Skeletal muscle satellite cell (primary cell): ENCODE data around the gene TJAP1.

Experiments used
- H3K27me3 ChIP-seq: 2 replicates; pipeline ENCODE4 v1.7.0; 2013; ENCODE audit warnings: low read length; ENCODE audit not compliant: control insufficient read depth, insufficient read depth
- H3K36me3 ChIP-seq: 2 replicates; pipeline ENCODE4 v1.7.0; 2013; ENCODE audit warnings: mild to moderate bottlenecking, control low read depth, low read length; ENCODE audit not compliant: insufficient read depth
- H3K4me1 ChIP-seq: 2 replicates; pipeline ENCODE4 v1.7.0; 2013; ENCODE audit warnings: low read length; ENCODE audit not compliant: control insufficient read depth, insufficient read depth
- H3K4me2 ChIP-seq: 2 replicates; pipeline ENCODE4 v1.7.0; 2013; ENCODE audit warnings: mild to moderate bottlenecking, low read length
- H3K4me3 ChIP-seq: 2 replicates; pipeline ENCODE4 v1.7.0; 2013; ENCODE audit warnings: low read length
- H3K9ac ChIP-seq: 2 replicates; pipeline ENCODE4 v1.7.0; 2013; ENCODE audit warnings: mild to moderate bottlenecking, low read depth, low read length, moderate library complexity
- H3K9me3 ChIP-seq: replicated peaks from 2 replicates; pipeline ENCODE4 v1.7.0; 2013; ENCODE audit warnings: mild to moderate bottlenecking, control low read depth, low read length

Gene TJAP1

DNA sequence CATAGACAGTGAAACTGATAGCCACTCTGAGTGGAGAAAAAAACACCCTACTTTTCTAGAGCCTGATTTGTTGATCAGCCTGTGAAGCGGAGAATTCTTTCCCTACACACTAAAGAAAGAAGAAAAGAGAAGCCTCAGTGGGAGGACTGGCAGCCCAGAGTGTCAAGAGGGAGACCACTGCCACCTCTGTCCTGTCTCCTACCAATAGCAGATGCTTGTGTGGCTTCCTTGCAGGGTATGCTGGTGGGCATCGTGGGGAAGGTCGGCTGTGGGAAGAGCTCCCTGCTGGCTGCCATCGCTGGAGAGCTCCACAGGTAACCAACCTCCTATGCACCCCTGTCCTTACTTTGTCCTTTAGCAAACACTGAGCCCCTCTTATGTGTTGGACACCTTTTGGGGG is 39.7 kb upstream of the TJAP1 start:
- H3K4me2 ChIP-seq = no peak overlapping the region
- no peak overlapping the region for H3K9ac ChIP-seq
- no peaks in the 10 kb centered on the region for H3K9me3 ChIP-seq
- H3K4me3 ChIP-seq = no peak overlapping the region
- H3K36me3 ChIP-seq = peaks cover 56% of the 10 kb centered on the region
- H3K4me1 ChIP-seq = peaks cover 16% of the 10 kb centered on the region
- H3K27me3 ChIP-seq = no peaks in the 10 kb centered on the region

DNA sequence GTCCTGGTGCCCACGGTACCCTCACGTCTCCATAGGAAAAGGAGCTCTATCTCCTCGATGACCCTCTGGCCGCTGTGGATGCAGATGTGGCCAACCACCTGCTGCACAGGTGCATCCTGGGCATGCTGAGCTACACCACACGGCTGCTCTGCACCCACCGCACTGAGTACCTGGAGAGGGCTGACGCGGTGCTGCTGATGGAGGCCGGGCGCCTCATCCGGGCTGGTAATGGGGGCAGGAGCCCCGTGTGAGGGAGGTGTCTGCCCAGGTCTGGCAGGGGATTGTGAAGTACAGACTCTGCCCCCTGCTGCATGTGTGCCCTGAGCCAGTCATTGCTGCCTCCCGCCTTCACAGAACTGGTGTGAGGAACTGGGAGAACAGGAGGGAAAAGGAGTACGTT is 34.4 kb upstream of the TJAP1 start:
- Histone ChIP-seq H3K4me3 (no peak overlapping the region), H3K36me3 (peaks cover 60% of the 10 kb centered on the region), H3K4me2 (no peak overlapping the region), H3K27me3 (no peaks in the 10 kb centered on the region), H3K4me1 (no peaks in the 10 kb centered on the region), H3K9me3 (no peaks in the 10 kb centered on the region), H3K9ac (no peak overlapping the region)

DNA sequence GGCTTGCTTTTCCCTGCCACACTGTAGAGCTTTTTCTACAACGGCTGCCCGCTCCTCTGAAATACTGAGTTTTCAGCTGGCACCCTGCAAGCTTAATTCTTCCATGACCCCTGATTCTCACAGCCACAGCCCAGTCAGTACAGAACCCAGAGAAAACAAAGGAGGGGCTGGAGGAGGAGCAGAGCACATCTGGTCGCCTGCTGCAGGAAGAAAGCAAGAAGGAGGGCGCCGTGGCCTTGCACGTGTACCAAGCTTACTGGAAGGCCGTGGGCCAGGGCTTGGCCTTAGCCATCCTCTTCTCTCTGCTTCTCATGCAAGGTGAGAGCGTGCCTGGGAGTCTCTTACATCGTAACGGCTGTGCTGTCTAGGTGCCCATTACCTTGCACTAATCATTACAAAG is 33.3 kb upstream of the TJAP1 start:
- Histone ChIP-seq H3K9ac (no peak overlapping the region), H3K4me2 (no peak overlapping the region), H3K4me1 (no peaks in the 10 kb centered on the region), H3K4me3 (no peak overlapping the region), H3K36me3 (peaks cover 60% of the 10 kb centered on the region), H3K9me3 (no peaks in the 10 kb centered on the region), H3K27me3 (no peaks in the 10 kb centered on the region)

DNA sequence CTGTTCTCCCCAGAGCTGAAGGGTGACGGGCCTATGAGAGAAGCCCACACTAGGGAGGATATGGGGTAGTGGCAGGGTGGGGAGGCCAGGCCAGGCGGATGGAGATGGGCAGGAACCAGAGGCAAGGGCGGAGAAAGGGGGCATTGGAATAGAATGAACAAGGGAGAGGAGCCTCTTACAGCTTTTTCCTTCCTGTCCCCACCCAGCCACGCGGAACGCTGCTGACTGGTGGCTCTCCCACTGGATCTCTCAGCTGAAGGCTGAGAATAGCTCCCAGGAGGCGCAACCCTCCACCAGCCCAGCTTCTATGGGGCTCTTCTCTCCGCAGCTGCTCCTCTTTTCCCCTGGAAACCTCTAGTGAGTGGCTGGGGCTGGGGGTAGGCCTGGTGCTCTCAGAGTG is 32.8 kb upstream of the TJAP1 start:
- Histone ChIP-seq H3K27me3 (no peaks in the 10 kb centered on the region), H3K4me3 (no peak overlapping the region), H3K4me2 (no peak overlapping the region), H3K9me3 (no peaks in the 10 kb centered on the region), H3K4me1 (no peaks in the 10 kb centered on the region), H3K9ac (no peak overlapping the region), H3K36me3 (peaks cover 63% of the 10 kb centered on the region)

DNA sequence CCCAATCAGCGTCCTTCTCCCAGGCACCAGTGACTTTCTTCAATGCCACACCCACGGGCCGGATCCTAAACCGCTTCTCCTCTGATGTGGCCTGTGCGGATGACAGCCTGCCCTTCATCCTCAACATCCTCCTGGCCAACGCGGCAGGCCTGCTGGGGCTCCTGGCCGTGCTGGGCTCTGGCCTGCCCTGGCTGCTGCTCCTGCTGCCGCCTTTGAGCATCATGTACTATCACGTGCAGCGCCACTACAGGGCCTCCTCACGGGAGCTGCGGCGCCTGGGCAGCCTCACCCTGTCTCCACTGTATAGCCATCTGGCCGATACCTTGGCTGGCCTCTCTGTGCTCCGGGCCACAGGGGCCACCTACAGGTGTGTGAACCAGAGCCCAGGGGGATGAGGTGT is 31.8 kb upstream of the TJAP1 start:
- H3K4me2 ChIP-seq = no peak overlapping the region
- no peak overlapping the region for H3K9ac ChIP-seq
- no peaks in the 10 kb centered on the region for H3K4me1 ChIP-seq
- no peaks in the 10 kb centered on the region for H3K9me3 ChIP-seq
- peaks cover 68% of the 10 kb centered on the region for H3K36me3 ChIP-seq
- no peaks in the 10 kb centered on the region for H3K27me3 ChIP-seq
- H3K4me3 ChIP-seq = no peak overlapping the region

DNA sequence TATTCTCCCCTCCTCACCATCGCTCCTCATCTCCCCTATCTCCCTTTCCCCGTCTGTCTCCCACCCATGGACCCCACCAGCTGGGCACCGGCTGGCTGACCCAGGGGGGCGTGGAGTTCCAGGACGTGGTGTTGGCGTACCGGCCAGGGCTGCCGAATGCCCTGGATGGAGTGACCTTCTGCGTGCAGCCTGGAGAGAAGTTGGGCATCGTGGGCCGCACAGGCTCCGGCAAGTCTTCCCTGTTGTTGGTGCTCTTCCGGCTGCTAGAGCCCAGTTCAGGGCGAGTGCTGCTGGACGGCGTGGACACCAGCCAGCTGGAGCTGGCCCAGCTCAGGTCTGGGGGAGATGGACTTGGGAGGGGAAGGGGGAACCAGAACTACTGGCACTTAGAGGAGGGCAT is 29.8 kb upstream of the TJAP1 start:
- Histone ChIP-seq H3K4me3 (no peak overlapping the region), H3K27me3 (no peaks in the 10 kb centered on the region), H3K9me3 (no peaks in the 10 kb centered on the region), H3K4me2 (no peak overlapping the region), H3K9ac (no peak overlapping the region), H3K4me1 (no peaks in the 10 kb centered on the region), H3K36me3 (peaks cover 70% of the 10 kb centered on the region)

DNA sequence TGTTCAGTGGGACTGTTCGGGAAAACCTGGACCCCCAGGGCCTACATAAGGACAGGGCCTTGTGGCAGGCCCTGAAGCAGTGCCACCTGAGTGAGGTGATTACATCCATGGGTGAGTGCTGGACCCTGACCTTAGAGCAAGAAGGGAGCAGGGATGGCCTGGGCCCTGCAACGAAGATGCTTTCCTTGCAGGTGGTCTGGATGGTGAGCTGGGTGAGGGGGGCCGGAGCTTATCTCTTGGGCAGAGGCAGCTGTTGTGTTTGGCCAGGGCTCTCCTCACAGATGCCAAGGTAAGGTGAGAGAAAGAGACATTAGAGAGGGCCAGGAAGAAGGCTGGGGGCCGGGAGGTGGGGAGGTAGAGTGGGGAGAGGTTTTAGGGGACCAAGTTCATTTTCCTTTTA is 28.5 kb upstream of the TJAP1 start:
- H3K36me3 ChIP-seq = peaks cover 66% of the 10 kb centered on the region
- no peak overlapping the region for H3K4me2 ChIP-seq
- H3K9me3 ChIP-seq = no peaks in the 10 kb centered on the region
- no peak overlapping the region for H3K9ac ChIP-seq
- no peak overlapping the region for H3K4me3 ChIP-seq
- no peaks in the 10 kb centered on the region for H3K4me1 ChIP-seq
- no peaks in the 10 kb centered on the region for H3K27me3 ChIP-seq

DNA sequence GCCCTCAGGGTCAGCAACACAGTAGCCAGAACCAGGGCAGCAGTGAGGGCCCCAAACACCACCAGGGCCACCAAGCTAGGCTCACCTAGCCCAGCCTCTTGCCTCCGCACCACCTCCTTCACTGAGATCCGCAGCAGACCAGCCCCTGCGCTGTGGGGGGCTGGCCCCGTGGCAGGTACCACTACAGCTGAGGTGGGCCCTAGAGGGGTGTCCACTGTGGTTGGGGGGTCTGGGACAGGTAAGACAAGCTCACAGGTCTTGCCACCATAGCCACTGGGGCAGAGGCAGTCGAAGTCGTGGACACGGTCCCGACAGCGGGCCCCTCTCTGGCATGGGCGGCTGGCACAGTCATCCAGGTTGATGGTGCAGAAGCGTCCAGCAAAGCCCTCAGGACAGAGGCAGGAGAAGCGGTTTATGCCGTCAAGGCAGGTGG is 26.7 kb upstream of the TJAP1 start:
- Histone ChIP-seq H3K9me3 (no peaks in the 10 kb centered on the region), H3K4me3 (no peak overlapping the region), H3K4me2 (no peak overlapping the region), H3K4me1 (peaks cover 7% of the 10 kb centered on the region), H3K27me3 (peaks cover 1% of the 10 kb centered on the region), H3K36me3 (peaks cover 54% of the 10 kb centered on the region), H3K9ac (no peak overlapping the region)

DNA sequence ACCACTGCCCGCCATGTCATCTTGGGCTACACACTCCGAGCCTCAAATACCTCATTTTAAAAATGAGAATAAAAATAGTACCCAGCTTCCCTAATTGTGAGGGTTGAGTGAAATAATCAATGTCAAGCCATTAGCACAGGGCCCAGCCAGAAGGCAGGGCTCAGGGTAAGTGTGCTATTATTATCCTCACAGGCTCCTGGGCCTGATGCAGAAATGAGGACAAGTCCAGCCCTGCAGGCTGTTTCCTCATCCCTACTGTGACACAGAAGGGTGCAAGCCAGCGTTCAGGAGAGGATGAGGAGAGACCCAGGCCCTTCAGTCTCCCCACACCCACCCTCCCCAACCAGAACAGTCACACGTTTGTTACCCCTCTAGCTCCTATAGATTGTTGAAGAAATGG is 26.0 kb upstream of the TJAP1 start:
- peaks cover 9% of the 10 kb centered on the region for H3K4me1 ChIP-seq
- no peak overlapping the region for H3K4me2 ChIP-seq
- H3K9ac ChIP-seq = no peak overlapping the region
- H3K4me3 ChIP-seq = no peak overlapping the region
- H3K36me3 ChIP-seq = peaks cover 50% of the 10 kb centered on the region
- H3K27me3 ChIP-seq = peaks cover 6% of the 10 kb centered on the region
- no peaks in the 10 kb centered on the region for H3K9me3 ChIP-seq

DNA sequence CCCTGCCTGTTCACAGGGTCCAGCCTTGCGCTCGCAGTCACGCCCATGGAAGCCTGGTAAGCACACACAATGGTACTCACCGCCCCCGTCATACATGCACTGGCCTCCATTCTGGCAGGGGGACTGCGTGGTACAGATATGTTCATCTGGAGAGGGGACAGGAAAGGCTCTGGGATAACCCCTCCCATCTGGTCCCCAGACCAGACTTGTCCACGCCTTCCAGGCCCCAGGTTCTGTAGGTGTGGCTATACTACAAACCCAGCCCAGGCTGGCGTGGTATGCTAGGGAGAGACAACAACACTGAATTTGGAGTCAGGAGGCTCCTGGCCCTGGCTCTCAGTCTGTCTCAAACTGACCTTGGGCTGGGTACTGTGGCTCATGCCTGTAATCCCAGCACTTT is 25.4 kb upstream of the TJAP1 start:
- Histone ChIP-seq H3K27me3 (peaks cover 6% of the 10 kb centered on the region), H3K4me1 (peaks cover 9% of the 10 kb centered on the region), H3K9me3 (no peaks in the 10 kb centered on the region), H3K4me3 (no peak overlapping the region), H3K36me3 (peaks cover 50% of the 10 kb centered on the region), H3K9ac (no peak overlapping the region), H3K4me2 (no peak overlapping the region)

DNA sequence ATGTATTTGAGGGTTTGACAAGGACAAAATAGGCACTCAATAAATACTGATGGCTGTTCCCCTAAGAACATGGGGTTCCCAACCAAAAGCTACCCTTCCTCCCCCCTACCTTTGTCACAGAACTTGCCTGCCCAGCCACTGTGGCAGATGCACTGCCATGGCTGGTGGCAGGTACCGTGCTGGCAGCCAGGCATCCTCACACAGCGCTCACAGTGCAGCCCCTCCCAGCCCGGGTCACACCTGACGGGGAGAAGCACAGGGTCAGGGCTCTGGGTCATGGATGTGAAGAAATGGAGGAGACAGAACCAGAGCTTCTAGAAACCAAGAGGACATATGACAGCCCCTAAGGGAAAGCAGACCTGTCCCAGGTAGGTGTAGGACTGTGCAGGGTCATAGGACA is 24.5 kb upstream of the TJAP1 start:
- no peak overlapping the region for H3K4me3 ChIP-seq
- H3K9me3 ChIP-seq = no peaks in the 10 kb centered on the region
- peaks cover 44% of the 10 kb centered on the region for H3K36me3 ChIP-seq
- peaks cover 9% of the 10 kb centered on the region for H3K4me1 ChIP-seq
- no peak overlapping the region for H3K4me2 ChIP-seq
- no peak overlapping the region for H3K9ac ChIP-seq
- peaks cover 6% of the 10 kb centered on the region for H3K27me3 ChIP-seq

DNA sequence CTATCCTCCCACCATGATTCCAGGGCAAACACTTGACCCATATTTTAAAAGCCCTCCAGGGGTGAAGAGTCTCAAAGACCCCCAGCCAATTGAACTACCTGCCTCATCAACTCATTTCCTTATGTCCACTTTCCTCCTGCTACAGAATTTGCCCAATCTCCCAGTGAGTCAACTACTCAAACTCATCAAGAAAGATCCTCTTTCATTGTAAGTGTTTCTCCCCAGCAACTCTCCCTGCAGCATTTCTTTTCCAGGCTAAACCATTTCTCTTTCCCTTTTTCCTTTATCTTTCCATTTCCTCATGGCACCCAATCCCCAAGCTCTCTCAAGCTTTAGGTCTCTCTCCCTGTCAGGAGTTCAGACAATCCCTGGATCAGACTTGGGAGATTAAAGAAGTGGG is 23.5 kb upstream of the TJAP1 start:
- no peak overlapping the region for H3K4me3 ChIP-seq

More for the DNA sequence above, 23.5 kb upstream of the TJAP1 start:
- no peak overlapping the region for H3K9ac ChIP-seq
- H3K27me3 ChIP-seq = peaks cover 6% of the 10 kb centered on the region
- no peaks in the 10 kb centered on the region for H3K9me3 ChIP-seq
- peaks cover 35% of the 10 kb centered on the region for H3K36me3 ChIP-seq
- peaks cover 9% of the 10 kb centered on the region for H3K4me1 ChIP-seq
- peak overlapping the region; percentile 87 for H3K4me2 ChIP-seq
